GM12892 (cell line): ENCODE measurements around the gene CPEB3.
A peak's percentile ranks its signal among the peaks of the same experiment; 100 is the strongest.

Experiments used
- DNase-seq: peaks from one replicate; pipeline ENCODE4 v3.0.0; 2011; ENCODE audit not compliant: insufficient read length
- FAIRE-seq: peaks from 2 replicates; lab custom pipeline; 2011; peaks lifted over from hg19 to GRCh38; lab: Jason Lieb, UNC
- POLR2A ChIP-seq: IDR thresholded peaks from 2 replicates; pipeline ENCODE4 v1.6.1; 2011; ENCODE audit warnings: low read depth, low read length, control low read depth
- POLR2AphosphoS5 ChIP-seq: IDR thresholded peaks from 2 replicates; pipeline ENCODE4 v1.6.1; 2011; ENCODE audit warnings: low read depth, low read length, control low read depth
- TAF1 ChIP-seq: IDR thresholded peaks from 2 replicates; pipeline ENCODE4 v1.6.1; 2011; ENCODE audit warnings: low read depth, mild to moderate bottlenecking, control low read depth, low read length, borderline replicate concordance

The CPEB3 gene

DNA sequence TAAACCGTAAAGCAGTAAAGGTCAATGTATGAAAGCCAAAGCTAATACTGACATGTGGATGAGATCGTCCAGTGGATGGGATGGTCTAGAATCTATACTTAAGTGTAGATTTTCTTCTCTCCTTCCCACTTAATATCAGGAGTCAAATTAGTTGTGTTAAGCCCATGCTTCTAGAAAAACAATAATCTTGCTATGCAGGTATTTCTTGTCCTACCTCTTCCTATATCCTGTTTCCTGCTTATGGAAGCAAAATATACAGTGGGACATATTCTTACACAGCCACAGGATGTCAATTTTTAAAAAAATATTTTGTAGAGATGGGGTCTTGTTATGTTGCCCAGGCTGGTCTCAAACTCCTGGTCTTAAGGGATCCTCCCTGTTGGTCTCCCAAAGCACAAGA, 27.5 kb downstream of the CPEB3 start:
- TF ChIP-seq TAF1: no peak
- DNase-seq (no peak), FAIRE-seq (no peak)

GRCh38 chr10:92248566-92248965, 42.3 kb downstream of the CPEB3 start:
- DNase-seq (no peak), FAIRE-seq (no peak)
- TF ChIP-seq POLR2AphosphoS5 (no peak), POLR2A (no peak), TAF1 (no peak)

DNA sequence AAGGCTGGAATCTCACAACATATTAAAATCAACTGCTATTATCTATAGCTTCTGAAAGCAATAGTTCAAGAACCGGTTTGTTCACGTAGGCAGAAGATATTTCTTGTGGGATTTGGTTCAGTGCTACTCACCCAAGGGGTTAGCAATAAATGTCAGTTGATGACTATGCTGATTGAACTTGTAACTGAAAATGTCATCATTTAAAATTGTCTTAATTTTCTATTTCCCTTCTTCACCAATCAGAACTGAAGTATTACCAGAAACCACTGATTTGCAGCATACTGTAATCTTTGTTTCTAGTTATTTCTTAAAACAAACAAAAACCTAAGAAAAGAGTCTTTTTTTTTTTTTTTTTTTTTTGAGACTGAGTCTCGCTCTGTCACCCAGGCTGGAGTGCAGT, 46.1 kb downstream of the CPEB3 start:
- DNase-seq: no peak
- no peak for FAIRE-seq

GRCh38 chr10:92242910-92243671, 47.8 kb downstream of the CPEB3 start:
- FAIRE-seq (peak; percentile 90), DNase-seq (no peak)
- TF ChIP-seq POLR2A (no peak), POLR2AphosphoS5 (no peak), TAF1 (no peak)

More for the DNA sequence above, 46.1 kb downstream of the CPEB3 start:
- TF ChIP-seq TAF1 (no peak), POLR2A (no peak), POLR2AphosphoS5 (no peak)

GRCh38 chr10:92242380-92242779, 48.5 kb downstream of the CPEB3 start:
- FAIRE-seq: peak; percentile 58
- TF ChIP-seq POLR2AphosphoS5: no peak
- TF ChIP-seq POLR2A: no peak
- TF ChIP-seq TAF1: no peak
- no peak for DNase-seq

DNA sequence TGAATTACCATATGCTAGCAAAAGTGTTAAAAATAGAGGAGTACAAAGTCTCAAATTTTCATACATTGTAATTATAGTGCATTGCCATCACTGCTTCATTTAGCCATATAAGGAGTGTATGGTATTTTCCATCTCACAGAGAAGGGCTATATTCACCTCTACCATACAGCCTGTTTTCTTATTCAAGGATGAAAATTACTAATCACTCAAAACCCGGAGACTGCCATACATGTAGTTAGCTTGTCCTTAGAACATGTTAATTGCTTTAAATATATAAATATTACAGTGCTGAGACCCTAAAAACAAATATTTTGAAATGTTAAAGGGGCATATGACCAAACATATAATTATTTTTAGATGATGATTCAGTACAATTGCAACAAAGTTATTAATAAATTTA, 49.4 kb downstream of the CPEB3 start:
- no peak for DNase-seq
- FAIRE-seq: no peak
- TF ChIP-seq POLR2AphosphoS5: no peak
- TF ChIP-seq POLR2A: no peak
- no peak for TF ChIP-seq TAF1

DNA sequence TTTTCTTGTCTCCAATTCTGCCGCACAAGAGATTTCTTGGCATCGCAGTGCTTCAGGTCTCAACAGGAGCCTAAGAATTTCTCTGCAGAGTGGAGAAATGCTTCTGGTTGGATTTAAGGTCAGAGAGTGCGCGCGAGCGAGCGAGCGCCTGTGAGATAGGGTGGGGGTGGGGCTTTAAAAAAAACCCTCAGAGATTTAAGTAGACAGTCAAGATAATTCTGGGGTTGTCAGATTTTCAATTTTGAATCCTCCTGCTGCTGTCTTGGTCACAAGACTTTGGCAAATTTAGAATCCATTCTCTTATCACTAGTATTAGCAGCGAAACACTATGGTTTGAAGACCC, 49.7 kb downstream of the CPEB3 start:
- DNase-seq: no peak

DNA sequence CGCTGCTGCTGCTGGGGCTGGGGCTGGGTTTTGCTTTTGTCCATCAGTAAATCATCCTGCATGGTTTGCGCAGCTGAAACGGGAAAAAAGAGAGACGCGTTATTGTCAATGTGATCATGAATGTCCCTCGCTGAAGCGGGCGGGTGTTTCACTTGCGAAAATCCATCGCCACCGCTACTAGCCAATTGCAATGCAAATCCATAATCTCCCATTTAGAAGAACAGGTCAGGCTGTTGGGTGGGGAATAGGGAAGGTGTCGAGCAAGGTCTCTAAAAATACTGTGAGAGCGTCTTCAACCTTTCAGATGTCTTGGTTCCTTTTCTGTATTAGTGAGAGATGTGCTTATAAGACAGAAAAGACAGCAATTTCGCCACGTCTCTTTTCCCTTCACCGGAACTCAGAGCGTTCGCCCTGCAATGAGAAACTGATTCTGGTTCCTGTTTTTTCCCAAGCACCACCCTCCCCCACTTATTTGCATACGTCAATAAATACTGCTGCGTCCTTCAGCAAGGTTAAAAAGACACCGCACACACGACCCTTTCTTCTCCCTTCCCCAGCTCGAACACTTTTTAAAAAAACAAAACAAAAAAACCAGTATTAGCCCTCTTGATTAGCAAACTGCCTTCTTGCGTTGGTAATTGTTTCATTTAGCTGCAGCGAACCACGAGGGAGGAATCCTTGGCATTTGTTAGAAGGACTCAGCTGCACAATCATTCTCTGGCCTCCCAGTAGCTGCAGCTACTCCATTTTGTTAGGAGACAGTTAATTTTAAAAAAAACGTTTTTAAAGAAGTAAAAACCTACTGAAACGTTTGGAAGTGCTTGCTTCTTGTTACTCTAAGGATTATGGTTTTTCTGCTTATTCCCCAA, 50.4 kb downstream of the CPEB3 start:
- TF ChIP-seq TAF1: no peak
- TF ChIP-seq POLR2A: no peak
- TF ChIP-seq POLR2AphosphoS5: no peak
- peak; percentile 38 for DNase-seq
- FAIRE-seq: peak; percentile 89

More for the DNA sequence above, 49.7 kb downstream of the CPEB3 start:
- no peak for FAIRE-seq
- TF ChIP-seq TAF1: no peak
- no peak for TF ChIP-seq POLR2AphosphoS5
- no peak for TF ChIP-seq POLR2A

- FAIRE-seq (no peak), DNase-seq (peak; percentile 41)
- no peak for TF ChIP-seq POLR2AphosphoS5
- TF ChIP-seq POLR2A: no peak
Measured at GRCh38 chr10:92239600-92240288, 51.1 kb downstream of the CPEB3 start.

DNA sequence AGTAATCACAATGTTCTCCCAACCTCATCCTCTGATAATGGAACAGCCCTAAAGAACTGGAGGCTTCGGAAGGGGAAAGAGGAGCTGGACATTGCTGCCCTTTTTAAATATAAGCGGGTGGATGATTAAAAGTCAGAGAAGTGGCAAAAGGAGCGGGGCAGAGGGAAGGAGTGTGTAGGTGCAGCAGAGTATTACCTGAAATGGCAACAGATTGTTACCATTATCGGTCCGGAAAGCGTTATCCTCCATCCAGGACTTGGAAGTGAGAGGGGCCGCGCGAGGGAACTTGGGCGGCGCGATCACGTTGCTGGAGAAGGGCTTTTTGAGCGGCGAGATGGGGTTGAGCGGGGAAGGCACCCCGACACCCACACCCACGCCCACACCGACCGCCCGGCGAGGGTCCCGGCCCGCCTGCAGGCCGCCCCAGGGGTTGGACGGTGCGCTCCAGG, 51.7 kb downstream of the CPEB3 start:
- TF ChIP-seq POLR2A: no peak
- no peak for TF ChIP-seq TAF1
- TF ChIP-seq POLR2AphosphoS5: no peak
- FAIRE-seq: no peak
- no peak for DNase-seq

DNA sequence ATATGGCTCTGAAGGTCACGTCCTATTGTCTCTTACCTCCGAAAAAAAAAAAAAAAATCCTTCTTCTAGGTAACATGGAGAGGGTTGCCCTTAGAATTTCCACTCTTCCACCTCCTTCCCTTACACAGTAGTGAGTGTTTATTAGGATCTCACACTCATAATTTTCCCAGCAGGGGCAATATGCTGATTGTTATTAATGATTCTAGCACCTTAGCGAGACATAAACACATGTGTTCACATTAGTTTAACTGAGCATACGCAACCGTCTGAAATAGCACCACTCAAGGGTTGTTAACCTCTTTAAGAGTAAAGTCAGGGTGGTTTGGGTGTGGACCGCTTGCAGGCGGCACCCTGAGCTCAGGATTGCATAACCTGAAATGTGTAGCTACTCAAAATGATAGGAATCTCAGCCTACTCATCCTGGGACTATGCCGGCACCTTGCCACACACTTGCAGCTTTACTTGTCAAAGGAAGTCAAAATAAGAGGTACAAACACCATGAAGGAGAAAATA, 52.2 kb downstream of the CPEB3 start:
- DNase-seq: no peak
- no peak for FAIRE-seq
- no peak for TF ChIP-seq TAF1
- no peak for TF ChIP-seq POLR2A
- TF ChIP-seq POLR2AphosphoS5: no peak

DNA sequence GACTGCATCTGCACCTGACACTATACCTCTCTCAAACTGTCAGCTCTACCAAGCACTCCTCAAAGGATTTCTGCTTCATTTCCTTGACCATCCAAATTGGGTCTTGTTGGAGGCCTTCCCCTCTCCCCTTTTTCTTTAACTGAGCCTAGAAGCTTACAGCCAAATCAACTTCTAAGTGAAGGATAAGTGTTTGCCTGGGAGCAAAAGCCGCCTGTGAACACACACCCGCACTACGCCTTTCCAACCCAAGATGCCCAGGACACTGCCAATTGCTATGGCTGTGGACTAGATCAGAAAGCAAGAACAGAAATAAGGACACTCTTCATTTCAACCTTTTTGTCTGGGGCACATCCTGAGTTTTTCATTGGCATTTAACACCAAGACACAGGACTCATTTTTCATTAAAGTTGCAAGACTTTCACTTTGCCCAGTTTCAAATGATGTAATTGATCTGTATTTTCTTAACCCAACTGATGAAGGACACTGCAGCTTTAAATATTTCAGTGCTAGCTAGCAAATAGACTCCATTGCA, 52.8 kb downstream of the CPEB3 start:
- FAIRE-seq: no peak
- DNase-seq: no peak
- TF ChIP-seq TAF1 (no peak), POLR2A (no peak), POLR2AphosphoS5 (no peak)
